ENCODE data around the gene CACHD1. TPM values are rescaled to one million over a fixed set of nuclear protein-coding genes. Genes with fewer than 3 reads are reported as not detected.
"Not testable (repeated sequence)": the region's sequence is repeated elsewhere in the genome, so short reads cannot be mapped to it uniquely, and the experiment has no call there.

Gene CACHD1
- total and polyA plus RNA-seq, 10 donors: 1.1 to 17.3 (median 11.4) TPM

DNA sequence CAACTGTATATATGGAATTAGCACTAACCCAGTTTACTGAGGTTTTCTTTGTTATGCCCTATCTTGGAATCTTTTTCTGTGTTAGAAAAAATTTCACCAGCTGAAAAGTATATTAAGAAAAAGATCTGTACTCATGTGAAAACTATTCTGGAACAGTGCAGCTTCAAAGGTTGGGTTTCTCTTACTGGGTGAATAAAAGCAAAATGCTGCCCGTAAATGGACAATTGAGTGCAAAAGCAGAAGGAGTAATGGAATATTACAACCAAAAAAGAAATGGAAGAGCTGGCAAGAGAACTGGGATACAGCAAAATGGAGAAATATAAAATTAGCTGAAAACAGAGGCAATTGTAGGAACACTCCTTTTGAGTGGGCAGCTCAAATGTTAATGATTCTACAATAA, 257.9 kb downstream of the CACHD1 start:
- Histone ChIP-seq H3K9me3 (no peaks in the 10 kb centered on the region), H3K27ac (no peak overlapping the region), H3K36me3 (no peaks in the 10 kb centered on the region), H3K4me3 (no peak overlapping the region), H3K4me1 (no peaks in the 10 kb centered on the region), H3K27me3 (replicated peaks in 1 of 7) (peaks cover 0 to 10% (median 0%) of the 10 kb centered on the region in 7 donors)
- no peak for DNase-seq
- intact Hi-C loops (cut with DNase I; ENCODE audit: low total_unique reads): no loop called here
- 79 to 95% (median 93%) methylated on average over 1 of the region's 1 CpG for WGBS, 5 donors
- TF ChIP-seq, protein P1, sequence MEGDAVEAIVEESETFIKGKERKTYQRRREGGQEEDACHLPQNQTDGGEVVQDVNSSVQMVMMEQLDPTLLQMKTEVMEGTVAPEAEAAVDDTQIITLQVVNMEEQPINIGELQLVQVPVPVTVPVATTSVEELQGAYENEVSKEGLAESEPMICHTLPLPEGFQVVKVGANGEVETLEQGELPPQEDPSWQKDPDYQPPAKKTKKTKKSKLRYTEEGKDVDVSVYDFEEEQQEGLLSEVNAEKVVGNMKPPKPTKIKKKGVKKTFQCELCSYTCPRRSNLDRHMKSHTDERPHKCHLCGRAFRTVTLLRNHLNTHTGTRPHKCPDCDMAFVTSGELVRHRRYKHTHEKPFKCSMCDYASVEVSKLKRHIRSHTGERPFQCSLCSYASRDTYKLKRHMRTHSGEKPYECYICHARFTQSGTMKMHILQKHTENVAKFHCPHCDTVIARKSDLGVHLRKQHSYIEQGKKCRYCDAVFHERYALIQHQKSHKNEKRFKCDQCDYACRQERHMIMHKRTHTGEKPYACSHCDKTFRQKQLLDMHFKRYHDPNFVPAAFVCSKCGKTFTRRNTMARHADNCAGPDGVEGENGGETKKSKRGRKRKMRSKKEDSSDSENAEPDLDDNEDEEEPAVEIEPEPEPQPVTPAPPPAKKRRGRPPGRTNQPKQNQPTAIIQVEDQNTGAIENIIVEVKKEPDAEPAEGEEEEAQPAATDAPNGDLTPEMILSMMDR (IDR thresholded peaks at IDR 0.05 in 8 of 11, conservative IDR thresholded peaks at IDR 0.05 in 3 of 11): no peak
- TF ChIP-seq POLR2A (IDR thresholded peaks at IDR 0.05): no peak
- no peak for TF ChIP-seq POLR2AphosphoS5 (IDR thresholded peaks at IDR 0.05)

DNA sequence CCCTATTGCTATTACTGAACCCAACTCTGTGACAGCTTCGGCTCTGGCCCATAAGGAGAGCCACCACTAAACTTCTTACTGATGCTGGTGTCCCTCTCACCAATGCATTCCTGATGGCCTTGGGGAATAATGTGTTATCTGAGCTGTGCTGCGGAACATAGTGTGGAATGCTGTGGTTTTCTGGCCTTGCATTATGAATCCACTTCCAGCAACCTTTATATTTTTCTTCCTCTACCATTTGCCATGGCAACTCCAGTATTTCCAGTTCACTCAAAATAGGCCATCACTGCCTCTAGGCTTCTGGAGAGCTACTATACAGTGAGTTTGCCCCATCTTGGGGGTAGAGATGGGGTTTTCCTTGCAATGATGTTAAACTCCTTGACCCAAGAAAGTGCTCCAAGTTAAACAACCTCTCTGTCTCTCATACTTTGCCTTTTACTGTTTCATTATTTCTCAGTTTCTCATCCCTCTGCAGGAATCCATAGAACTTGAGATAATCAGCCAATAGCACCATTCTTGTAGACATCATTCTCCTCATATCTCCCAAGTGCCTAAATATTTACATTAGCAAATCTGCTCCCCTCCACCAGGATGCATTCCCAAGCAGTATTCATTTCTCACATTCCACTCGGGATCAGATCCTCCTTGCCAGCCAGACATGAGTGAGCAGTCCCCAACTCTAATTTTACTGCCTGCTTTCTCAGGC, 263.8 kb downstream of the CACHD1 start:
- Histone ChIP-seq H3K4me1 (no peaks in the 10 kb centered on the region), H3K36me3 (no peaks in the 10 kb centered on the region), H3K9me3 (no peaks in the 10 kb centered on the region), H3K27me3 (replicated peaks in 1 of 7) (no peaks in the 10 kb centered on the region), H3K27ac (no peak overlapping the region), H3K4me3 (no peak overlapping the region)
- 85 to 90% (median 87%) methylated on average over 3 of the region's 3 CpGs for WGBS, 5 donors
- intact Hi-C loops (cut with DNase I; ENCODE audit: low total_unique reads): no loop called here
- TF ChIP-seq, protein P1 (IDR thresholded peaks at IDR 0.05 in 8 of 11, conservative IDR thresholded peaks at IDR 0.05 in 3 of 11): no peak
- no peak for TF ChIP-seq POLR2AphosphoS5 (IDR thresholded peaks at IDR 0.05)
- no peak for TF ChIP-seq POLR2A (IDR thresholded peaks at IDR 0.05)
- DNase-seq: no peak

DNA sequence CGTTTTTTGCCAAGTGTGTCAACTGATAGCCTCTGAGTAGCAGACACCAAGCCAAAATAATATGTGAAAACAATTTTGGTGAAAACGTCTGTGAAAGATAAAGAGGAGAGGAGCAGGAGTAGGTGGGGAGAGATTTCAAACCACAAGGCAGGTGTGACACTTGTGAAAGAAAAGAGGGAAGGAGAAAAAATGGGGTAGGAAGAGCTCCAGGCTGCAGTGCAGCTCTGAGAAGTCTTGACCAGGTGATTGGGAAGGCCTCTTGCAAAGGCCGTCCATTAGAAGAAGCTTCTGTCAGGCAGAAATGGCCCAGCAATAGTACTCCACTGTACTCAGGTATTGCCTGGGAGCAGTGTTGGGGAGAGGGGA, 264.3 kb downstream of the CACHD1 start:
- TF ChIP-seq POLR2A (IDR thresholded peaks at IDR 0.05) (no peak), POLR2AphosphoS5 (IDR thresholded peaks at IDR 0.05) (no peak)
- TF ChIP-seq, protein P1 (IDR thresholded peaks at IDR 0.05 in 8 of 11, conservative IDR thresholded peaks at IDR 0.05 in 3 of 11): no peak
- Histone ChIP-seq H3K27me3 (replicated peaks in 1 of 7) (no peaks in the 10 kb centered on the region), H3K4me1 (no peaks in the 10 kb centered on the region), H3K9me3 (no peaks in the 10 kb centered on the region), H3K4me3 (no peak overlapping the region), H3K36me3 (no peaks in the 10 kb centered on the region), H3K27ac (no peak overlapping the region)
- WGBS, 5 donors: 75 to 87% (median 81%) methylated on average over 3 of the region's 3 CpGs
- DNase-seq: no peak
- intact Hi-C loops (cut with DNase I; ENCODE audit: low total_unique reads): no loop called here

DNA sequence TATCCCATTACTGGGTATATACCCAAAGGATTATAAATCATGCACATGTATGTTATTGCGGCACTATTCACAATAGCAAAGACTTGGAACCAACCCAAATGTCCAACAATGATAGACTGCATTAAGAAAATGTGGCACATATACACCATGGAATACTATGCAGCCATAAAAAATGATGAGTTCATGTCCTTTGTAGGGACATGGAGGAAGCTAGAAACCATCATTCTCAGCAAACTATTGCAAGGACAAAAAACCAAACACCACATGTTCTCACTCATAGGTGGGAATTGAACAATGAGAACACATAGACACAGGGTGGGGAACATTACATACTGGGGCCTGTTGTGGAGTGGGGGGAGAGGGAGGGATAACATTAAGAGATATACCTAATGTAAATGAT, 270.8 kb downstream of the CACHD1 start:
- DNase-seq; H3K4me3 ChIP-seq; intact Hi-C loops (cut with DNase I; ENCODE audit: low total_unique reads); H3K27ac ChIP-seq; H3K9me3 ChIP-seq; H3K27me3 ChIP-seq (replicated peaks in 1 of 7); H3K36me3 ChIP-seq: not testable (repeated sequence)
- 83 to 100% (median 98%) methylated on average over 1 of the region's 1 CpG for WGBS, 5 donors
- peaks cover 0 to 20% (median 12%) of the 10 kb centered on the region in 6 donors for H3K4me1 ChIP-seq

Small RNAs within 50 kb of the gene (microRNA-seq; reads per million reads assigned to microRNA genes)
- gene MIR4794: 0 reads per million in 3 donors

Small RNAs within 50 kb of the gene (small RNA-seq; reads per million reads assigned to genes)
- gene MIR4794: 0 reads per million in 4 donors
